Natural killer cell treated with Interleukin-12 subunit alpha and Interleukin-12 subunit beta and Interleukin-15 and Interleukin-18, amount 100 ng/mL, for 72 hours (primary cell): Measurements from ENCODE around the gene HTR3A. TPM values are rescaled to one million over a fixed set of nuclear protein-coding genes. Genes with fewer than 3 reads are reported as not detected.

Source experiments
- ATAC-seq, 2 donors: fragments of 150-1000 bp; cut with Tn5 transposase in 1 of 2; sonication (Bioruptor Pico), chemical (Tn5 transposase) in 1 of 2; 2 replicates each; pipeline ENCODE4 v1.10.0; 2021
- DNase-seq: peaks from one replicate; pipeline ENCODE4 v3.0.0; 2022; ENCODE audit warnings: low spot score
- H3K27ac Mint-ChIP-seq, 2 donors: 1 replicate in 1 of 2; 2 replicates in 1 of 2; pipeline ENCODE4 v1.8.0; 2022; ENCODE audit warnings: mixed read lengths in 2 of 2, mild to moderate bottlenecking in 1 of 2, moderate library complexity in 1 of 2
- H3K27me3 Mint-ChIP-seq, 2 donors: 1 replicate in 1 of 2; 2 replicates in 1 of 2; pipeline ENCODE4 v1.8.0; 2022; ENCODE audit warnings: mixed read lengths in 2 of 2
- H3K36me3 Mint-ChIP-seq: one replicate; pipeline ENCODE4 v1.8.0; 2022; ENCODE audit warnings: mixed read lengths
- H3K4me1 Mint-ChIP-seq, 2 donors: 1 replicate in 1 of 2; 2 replicates in 1 of 2; pipeline ENCODE4 v1.8.0; 2022; ENCODE audit warnings: low read depth in 2 of 2, mixed read lengths in 2 of 2, mild to moderate bottlenecking in 1 of 2
- H3K4me3 Mint-ChIP-seq: one replicate; pipeline ENCODE4 v1.8.0; 2022; ENCODE audit warnings: mixed read lengths
- H3K9me3 Mint-ChIP-seq: 2 replicates; pipeline ENCODE4 v1.8.0; 2022; ENCODE audit warnings: mixed read lengths
- total RNA-seq, 2 donors: library from RNA; stranded (reverse); gene quantifications; one replicate each; pipeline ENCODE4 v1.2.3, GENCODE V29; 2022

The HTR3A gene
- total RNA-seq, 2 donors from 2014 or later: not detected

- no peak for DNase-seq
- no peak overlapping the region for H3K27ac Mint-ChIP-seq
- H3K36me3 Mint-ChIP-seq: no peaks in the 10 kb centered on the region
- peaks cover 0 to 4% of the 10 kb centered on the region in 2 donors for H3K27me3 Mint-ChIP-seq
- ATAC-seq: no peak
- H3K4me1 Mint-ChIP-seq: peaks cover 0 to 7% of the 10 kb centered on the region in 2 donors
- H3K4me3 Mint-ChIP-seq: no peak overlapping the region
- H3K9me3 Mint-ChIP-seq: no peaks in the 10 kb centered on the region
These were observed 62.0 kb downstream of the HTR3A start for GRCh38 chr11:114036958-114037357.

GRCh38 chr11:114039551-114039950 is 64.6 kb downstream of the HTR3A start:
- H3K4me3 Mint-ChIP-seq: no peak overlapping the region
- peaks cover 10 to 11% of the 10 kb centered on the region in 2 donors for H3K4me1 Mint-ChIP-seq
- H3K36me3 Mint-ChIP-seq: no peaks in the 10 kb centered on the region

More at GRCh38 chr11:114039551-114039950, 64.6 kb downstream of the HTR3A start:
- no peak overlapping the region for H3K27ac Mint-ChIP-seq
- no peaks in the 10 kb centered on the region for H3K9me3 Mint-ChIP-seq
- ATAC-seq (no peak), DNase-seq (no peak)
- H3K27me3 Mint-ChIP-seq: peaks cover 0 to 2% of the 10 kb centered on the region in 2 donors

Other genes starting within 250 kb of the HTR3A start
- 10 to 100 TPM; 19.6 to 23.8 TPM for gene ZW10, start 201.4 kb upstream of the HTR3A start, total RNA-seq
- not detected for gene CLDN25, start 195.3 kb upstream of the HTR3A start, total RNA-seq
- gene USP28, start 99.5 kb upstream of the HTR3A start, total RNA-seq: 10 to 100 TPM; 63.7 to 67.3 TPM
- not detected for gene HTR3B, start 70.3 kb upstream of the HTR3A start, total RNA-seq
- gene ZBTB16, start 84.6 kb downstream of the HTR3A start, total RNA-seq: 10 to 100 TPM in 1 of 2 donors, 1 to 10 TPM in 1; 2.7 to 13.1 TPM